K562 (cell line): Measurements from ENCODE around the gene NOTCH3. TPM values are rescaled to one million over a fixed set of nuclear protein-coding genes. Genes with fewer than 3 reads are reported as not detected.

Experiments used
- ATAC-seq: fragments of 200-7000 bp; cut with Tn5 transposase; 3 replicates; pipeline ENCODE4 v1.9.1; 2020; ENCODE audit warnings: moderate library complexity
- BruUV-seq: library from RNA; stranded (reverse); fragments of 400-500 nt; replicated peaks from 2 replicates; lab custom pipeline; 2021; lab: Mats Ljungman, UMichigan
- CTCF ChIA-PET: fragments of 300-600 bp; formaldehyde crosslinking; extraction: SDS; loops from one replicate; lab custom pipeline; 2021; ENCODE audit warnings: low intra/inter-chr PET ratio; lab: Yijun Ruan, JAX
- POLR2A ChIA-PET: fragments of 300-600, 350-650 bp; sonication (Branson Sonifier 250); formaldehyde crosslinking; extraction: SDS; loops from one replicate; lab custom pipeline; 2021; ENCODE audit warnings: antibody characterized with exemption, inconsistent platforms; lab: Yijun Ruan, JAX
- DNase-seq, 4 experiments: peaks; one replicate each; pipeline versions ENCODE4 v3.0.0 to v3.0.0-alpha.2; 2011 to 2018; ENCODE audit warnings: low spot score in 3 of 4, mixed read lengths in 3 of 4; ENCODE audit errors: extremely low read depth in 1 of 4
- FAIRE-seq: peaks from 2 replicates; lab custom pipeline; 2011; peaks lifted over from hg19 to GRCh38; lab: Jason Lieb, UNC
- H2AFZ ChIP-seq: 2 replicates; pipeline ENCODE4 v1.6.0; 2011; ENCODE audit warnings: low read depth, low read length, control low read depth, inconsistent platforms
- H3K27ac ChIP-seq: fragments of 200-600 bp; 3 replicates; pipeline ENCODE4 v1.8.0; 2011; ENCODE audit warnings: low read depth, mild to moderate bottlenecking, control low read depth, inconsistent platforms, low read length, moderate library complexity, mixed read lengths; ENCODE audit errors: extremely low read depth
- H3K27me3 ChIP-seq, 2 experiments: fragments of 300-600 bp in 1 of 2; 2 replicates in 1 of 2; 3 replicates in 1 of 2; pipeline versions ENCODE4 v1.6.0 to v1.8.0; 2011; ENCODE audit warnings: inconsistent platforms in 2 of 2, low read length in 2 of 2, mild to moderate bottlenecking in 1 of 2, mixed read lengths in 1 of 2, moderate library complexity in 1 of 2; ENCODE audit not compliant: control insufficient read depth in 2 of 2, insufficient read depth in 2 of 2
- H3K36me3 ChIP-seq: fragments of 300-600 bp; 3 replicates; pipeline ENCODE4 v1.8.0; 2011; ENCODE audit warnings: mild to moderate bottlenecking, low read length, inconsistent platforms; ENCODE audit not compliant: control insufficient read depth, insufficient read depth
- H3K4me1 ChIP-seq, 2 experiments: fragments of 200-600 bp in 1 of 2; replicated peaks in 1 of 2; 2 replicates in 1 of 2; 3 replicates in 1 of 2; pipeline versions ENCODE4 v1.5.1 to v1.8.0; 2011; ENCODE audit warnings: inconsistent platforms in 2 of 2, low read length in 2 of 2, mild to moderate bottlenecking in 1 of 2, mixed read lengths in 1 of 2, moderate library complexity in 1 of 2; ENCODE audit not compliant: control insufficient read depth in 2 of 2, insufficient read depth in 2 of 2
- H3K4me2 ChIP-seq: 2 replicates; pipeline ENCODE4 v1.6.1; 2011; ENCODE audit warnings: low read length, control low read depth, inconsistent platforms, mixed read lengths; ENCODE audit not compliant: insufficient read depth
- H3K4me3 ChIP-seq: fragments of 200-600 bp; sonication (generic), shearing (Covaris generic); 2 replicates; pipeline ENCODE4 v1.5.1; 2016; ENCODE audit warnings: control low read depth, inconsistent platforms
- H3K79me2 ChIP-seq: fragments of 200-600 bp; 3 replicates; pipeline ENCODE4 v1.8.0; 2011; ENCODE audit warnings: low read length, inconsistent platforms; ENCODE audit not compliant: control insufficient read depth, insufficient read depth
- H3K9ac ChIP-seq, 2 experiments: 2 replicates each; pipeline versions ENCODE4 v1.6.0 to v1.6.1; 2011; ENCODE audit warnings: low read depth in 2 of 2, low read length in 2 of 2, control low read depth in 1 of 2, inconsistent platforms in 1 of 2, mild to moderate bottlenecking in 1 of 2, mixed read lengths in 1 of 2; ENCODE audit not compliant: insufficient read depth in 1 of 2
- H3K9me1 ChIP-seq: one replicate; pipeline ENCODE4 v1.6.0; 2011; ENCODE audit warnings: inconsistent platforms, mild to moderate bottlenecking, low read length, moderate library complexity; ENCODE audit not compliant: control insufficient read depth, insufficient read depth
- H3K9me3 ChIP-seq: replicated peaks from 2 replicates; pipeline ENCODE4 v1.5.1; 2011; ENCODE audit warnings: low read depth, low read length, inconsistent platforms; ENCODE audit not compliant: control insufficient read depth, insufficient read depth
- H4K20me1 ChIP-seq: replicated peaks from 2 replicates; pipeline ENCODE4 v1.6.1; 2011; ENCODE audit warnings: low read length, inconsistent platforms, mixed read lengths; ENCODE audit not compliant: control insufficient read depth, insufficient read depth
- EWSR1 ChIP-seq: fragments of 450-650 bp; IDR thresholded peaks from 2 replicates; pipeline ENCODE4 v1.6.1; 2018; ENCODE audit warnings: borderline replicate concordance, mild to moderate bottlenecking, low read depth, moderate library complexity; ENCODE audit not compliant: partially characterized antibody
- GTF2A2 ChIP-seq: IDR thresholded peaks from 2 replicates; pipeline ENCODE4 v1.6.1; 2016; ENCODE audit warnings: mild to moderate bottlenecking, missing genetic modification characterization, missing compliant biosample characterization
- NCOA4 ChIP-seq: fragments of 450-650 bp; IDR thresholded peaks from 2 replicates; pipeline ENCODE4 v1.6.1; 2018; ENCODE audit warnings: mild to moderate bottlenecking; ENCODE audit not compliant: partially characterized antibody
- POLR2A ChIP-seq: fragments of 450-650 bp; conservative IDR thresholded peaks from 2 replicates; pipeline ENCODE4 v1.6.1; 2016
- PRMT5 ChIP-seq: sonication (generic); formaldehyde crosslinking; IDR thresholded peaks from 2 replicates; pipeline ENCODE4 v1.5.0; 2020; ENCODE audit warnings: missing genetic modification reagents
- XRCC4 ChIP-seq: IDR thresholded peaks from one replicate; pipeline ENCODE4 v1.6.1; 2011; ENCODE audit not compliant: insufficient read depth, insufficient read length; ENCODE audit errors: extremely low read depth
- ZFP30 ChIP-seq: fragments of 250-450 bp; sonication (Bioruptor Pico); IDR thresholded peaks from 2 replicates; pipeline ENCODE4 v1.8.0; 2022; ENCODE audit warnings: moderate library complexity, mild to moderate bottlenecking, inconsistent platforms, borderline replicate concordance
- ZNF134 ChIP-seq: fragments of 250-450 bp; sonication (Bioruptor Pico); conservative IDR thresholded peaks from 2 replicates; pipeline ENCODE4 v1.4.0; 2020
- ZNF184 ChIP-seq: sonication (generic); formaldehyde crosslinking; IDR thresholded peaks from 2 replicates; pipeline ENCODE4 v1.5.0; 2020; ENCODE audit warnings: missing genetic modification reagents
- WGBS: fragments of 100-300 bp; shearing (Covaris generic); methylation state at CpG from one replicate; pipeline ENCODE4 v1.1.6; 2016; ENCODE audit warnings: low coverage, mixed read lengths; ENCODE audit not compliant: insufficient coverage; ENCODE audit errors: missing lambda C conversion rate; 5-methylcytosine and 5-hydroxymethylcytosine counted together
- in situ Hi-C: fragments of 300-500 bp; cut with MboI; formaldehyde crosslinking; loops from 4 replicates; pipeline ENCODE4 v1.15.0; 2018; ENCODE audit warnings: inconsistent platforms, mixed read lengths
- intact Hi-C: fragments of 100-400 bp; cut with micrococcal nuclease; formaldehyde crosslinking; loops from 2 replicates; pipeline ENCODE4 v1.14.2; 2022
- polyA plus RNA-seq, 8 experiments: library from polyadenylated mRNA; depleted of rRNA in 4 of 8; stranded (reverse) in 5 of 8; unstranded in 3 of 8; fragments of >200 nt; fragmentation: Nextera tagmentation in 2 of 8; fragmentation: Illumina TruSeq in 1 of 8; extraction: Ambion mirVana in 2 of 8; extraction: Trizol in 1 of 8; gene quantifications; 2 replicates each; pipeline versions ENCODE4 v1.2.1 to v1.2.3, GENCODE V29; 2011 to 2014; ENCODE audit warnings: inconsistent platforms in 1 of 8, missing spikeins in 1 of 8
- total RNA-seq, 7 experiments: library from RNA; depleted of rRNA in 6 of 7; stranded (reverse); fragments of >200 nt in 6 of 7; fragmentation: Illumina TruSeq in 2 of 7; extraction: Trizol in 2 of 7; gene quantifications; 2 replicates each; pipeline versions ENCODE4 v1.2.1 to v1.2.3, GENCODE V29; 2011 to 2021; ENCODE audit warnings: low replicate concordance in 1 of 7
- TF ChIP-seq, protein P1 (sequence below): fragments of 150-350 bp; conservative IDR thresholded peaks from 2 replicates; pipeline ENCODE4 v1.6.1; 2014; ENCODE audit warnings: low read length
- TF ChIP-seq, protein P2 (sequence below): fragments of 450-650 bp; IDR thresholded peaks from 2 replicates; pipeline ENCODE4 v1.6.1; 2017; ENCODE audit warnings: mild to moderate bottlenecking, moderate library complexity
- TF ChIP-seq, protein P3 (sequence below): fragments of 250-450 bp; sonication (Bioruptor Pico); IDR thresholded peaks from 2 replicates; pipeline ENCODE4 v1.4.0; 2020; ENCODE audit warnings: mild to moderate bottlenecking, moderate library complexity
- TF ChIP-seq, protein P4 (sequence below): sonication (generic); formaldehyde crosslinking; IDR thresholded peaks from 2 replicates; pipeline ENCODE4 v1.8.0; 2022; ENCODE audit warnings: missing genetic modification reagents, mild to moderate bottlenecking, borderline replicate concordance
- TF ChIP-seq, protein P5 (sequence below): sonication (generic); formaldehyde crosslinking; IDR thresholded peaks from 2 replicates; pipeline ENCODE4 v1.8.1; 2022; ENCODE audit warnings: missing genetic modification reagents

The NOTCH3 gene
- total and polyA plus RNA-seq, 9 of the 15 experiments (the other 6 are each of a cell fraction or from before 2014, with no cell fraction given): under 0.01 to 1.2 (median 0.16) TPM

DNA sequence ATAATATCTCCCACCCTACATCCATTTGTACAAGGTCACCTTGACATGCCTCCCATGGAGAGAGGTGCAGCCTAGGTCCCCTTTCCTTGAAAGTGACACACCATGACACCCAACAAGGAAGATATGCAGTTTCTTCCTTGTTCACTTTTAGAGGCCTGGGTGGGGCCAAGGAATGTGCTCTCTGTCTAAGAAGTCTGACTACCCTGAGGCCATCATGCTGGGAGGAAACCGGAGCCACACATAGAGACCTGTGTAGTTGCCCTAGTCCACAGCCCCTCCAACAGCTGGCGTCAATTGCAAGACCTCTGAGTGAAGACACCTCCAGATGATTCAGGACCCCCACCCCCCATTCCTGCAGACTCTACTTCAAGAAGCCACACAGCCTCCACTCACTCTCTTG lies 82.5 kb downstream of the NOTCH3 start (continued):
- TF ChIP-seq, protein P1, sequence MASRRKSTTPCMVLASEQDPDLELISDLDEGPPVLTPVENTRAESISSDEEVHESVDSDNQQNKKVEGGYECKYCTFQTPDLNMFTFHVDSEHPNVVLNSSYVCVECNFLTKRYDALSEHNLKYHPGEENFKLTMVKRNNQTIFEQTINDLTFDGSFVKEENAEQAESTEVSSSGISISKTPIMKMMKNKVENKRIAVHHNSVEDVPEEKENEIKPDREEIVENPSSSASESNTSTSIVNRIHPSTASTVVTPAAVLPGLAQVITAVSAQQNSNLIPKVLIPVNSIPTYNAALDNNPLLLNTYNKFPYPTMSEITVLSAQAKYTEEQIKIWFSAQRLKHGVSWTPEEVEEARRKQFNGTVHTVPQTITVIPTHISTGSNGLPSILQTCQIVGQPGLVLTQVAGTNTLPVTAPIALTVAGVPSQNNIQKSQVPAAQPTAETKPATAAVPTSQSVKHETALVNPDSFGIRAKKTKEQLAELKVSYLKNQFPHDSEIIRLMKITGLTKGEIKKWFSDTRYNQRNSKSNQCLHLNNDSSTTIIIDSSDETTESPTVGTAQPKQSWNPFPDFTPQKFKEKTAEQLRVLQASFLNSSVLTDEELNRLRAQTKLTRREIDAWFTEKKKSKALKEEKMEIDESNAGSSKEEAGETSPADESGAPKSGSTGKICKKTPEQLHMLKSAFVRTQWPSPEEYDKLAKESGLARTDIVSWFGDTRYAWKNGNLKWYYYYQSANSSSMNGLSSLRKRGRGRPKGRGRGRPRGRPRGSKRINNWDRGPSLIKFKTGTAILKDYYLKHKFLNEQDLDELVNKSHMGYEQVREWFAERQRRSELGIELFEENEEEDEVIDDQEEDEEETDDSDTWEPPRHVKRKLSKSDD: no peak
- no peak for TF ChIP-seq XRCC4
- no peak for TF ChIP-seq ZFP30 (CRISPR knock-in tag)
- TF ChIP-seq, protein P2, sequence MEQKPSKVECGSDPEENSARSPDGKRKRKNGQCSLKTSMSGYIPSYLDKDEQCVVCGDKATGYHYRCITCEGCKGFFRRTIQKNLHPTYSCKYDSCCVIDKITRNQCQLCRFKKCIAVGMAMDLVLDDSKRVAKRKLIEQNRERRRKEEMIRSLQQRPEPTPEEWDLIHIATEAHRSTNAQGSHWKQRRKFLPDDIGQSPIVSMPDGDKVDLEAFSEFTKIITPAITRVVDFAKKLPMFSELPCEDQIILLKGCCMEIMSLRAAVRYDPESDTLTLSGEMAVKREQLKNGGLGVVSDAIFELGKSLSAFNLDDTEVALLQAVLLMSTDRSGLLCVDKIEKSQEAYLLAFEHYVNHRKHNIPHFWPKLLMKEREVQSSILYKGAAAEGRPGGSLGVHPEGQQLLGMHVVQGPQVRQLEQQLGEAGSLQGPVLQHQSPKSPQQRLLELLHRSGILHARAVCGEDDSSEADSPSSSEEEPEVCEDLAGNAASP: no peak
- no peak for TF ChIP-seq PRMT5 (CRISPR knock-in tag)
- no peak for TF ChIP-seq GTF2A2
- TF ChIP-seq ZNF134 (CRISPR knock-in tag): no peak

DNA sequence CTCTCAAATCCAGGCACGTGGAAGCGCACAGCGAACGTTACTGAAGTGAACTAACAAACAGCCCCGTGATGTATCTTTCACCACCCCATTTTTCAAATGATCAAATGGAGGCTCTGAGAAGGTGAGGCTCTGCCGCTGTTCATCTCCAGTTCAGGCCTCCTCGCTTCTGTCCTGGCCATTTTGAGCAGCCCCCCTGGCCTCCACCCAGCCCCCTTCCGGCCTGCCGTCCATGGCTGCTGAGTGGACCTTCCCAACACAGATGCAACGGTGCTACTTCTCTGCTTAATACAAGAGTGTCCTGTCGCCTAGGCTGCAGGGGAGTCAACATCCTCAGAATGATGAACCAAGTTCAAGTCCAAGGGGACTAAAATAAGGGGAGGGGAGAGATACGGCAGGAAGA lies 83.9 kb downstream of the NOTCH3 start:
- H3K4me3 ChIP-seq: no peak overlapping the region
- H3K27me3 ChIP-seq: no peaks in the 10 kb centered on the region
- FAIRE-seq (no peak), DNase-seq (no peak), ATAC-seq (no peak)
- TF ChIP-seq NCOA4 (no peak), POLR2A (no peak), XRCC4 (no peak), EWSR1 (no peak), ZNF184 (CRISPR knock-in tag) (no peak)
- TF ChIP-seq, protein P3, sequence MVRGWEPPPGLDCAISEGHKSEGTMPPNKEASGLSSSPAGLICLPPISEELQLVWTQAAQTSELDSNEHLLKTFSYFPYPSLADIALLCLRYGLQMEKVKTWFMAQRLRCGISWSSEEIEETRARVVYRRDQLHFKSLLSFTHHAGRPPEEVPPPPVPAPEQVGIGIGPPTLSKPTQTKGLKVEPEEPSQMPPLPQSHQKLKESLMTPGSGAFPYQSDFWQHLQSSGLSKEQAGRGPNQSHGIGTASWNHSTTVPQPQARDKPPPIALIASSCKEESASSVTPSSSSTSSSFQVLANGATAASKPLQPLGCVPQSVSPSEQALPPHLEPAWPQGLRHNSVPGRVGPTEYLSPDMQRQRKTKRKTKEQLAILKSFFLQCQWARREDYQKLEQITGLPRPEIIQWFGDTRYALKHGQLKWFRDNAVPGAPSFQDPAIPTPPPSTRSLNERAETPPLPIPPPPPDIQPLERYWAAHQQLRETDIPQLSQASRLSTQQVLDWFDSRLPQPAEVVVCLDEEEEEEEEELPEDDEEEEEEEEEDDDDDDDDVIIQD: no peak
- TF ChIP-seq, protein P4, sequence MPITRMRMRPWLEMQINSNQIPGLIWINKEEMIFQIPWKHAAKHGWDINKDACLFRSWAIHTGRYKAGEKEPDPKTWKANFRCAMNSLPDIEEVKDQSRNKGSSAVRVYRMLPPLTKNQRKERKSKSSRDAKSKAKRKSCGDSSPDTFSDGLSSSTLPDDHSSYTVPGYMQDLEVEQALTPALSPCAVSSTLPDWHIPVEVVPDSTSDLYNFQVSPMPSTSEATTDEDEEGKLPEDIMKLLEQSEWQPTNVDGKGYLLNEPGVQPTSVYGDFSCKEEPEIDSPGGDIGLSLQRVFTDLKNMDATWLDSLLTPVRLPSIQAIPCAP (CRISPR knock-in tag): no peak
- TF ChIP-seq, protein P5, sequence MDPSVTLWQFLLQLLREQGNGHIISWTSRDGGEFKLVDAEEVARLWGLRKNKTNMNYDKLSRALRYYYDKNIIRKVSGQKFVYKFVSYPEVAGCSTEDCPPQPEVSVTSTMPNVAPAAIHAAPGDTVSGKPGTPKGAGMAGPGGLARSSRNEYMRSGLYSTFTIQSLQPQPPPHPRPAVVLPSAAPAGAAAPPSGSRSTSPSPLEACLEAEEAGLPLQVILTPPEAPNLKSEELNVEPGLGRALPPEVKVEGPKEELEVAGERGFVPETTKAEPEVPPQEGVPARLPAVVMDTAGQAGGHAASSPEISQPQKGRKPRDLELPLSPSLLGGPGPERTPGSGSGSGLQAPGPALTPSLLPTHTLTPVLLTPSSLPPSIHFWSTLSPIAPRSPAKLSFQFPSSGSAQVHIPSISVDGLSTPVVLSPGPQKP (CRISPR knock-in tag): no peak
- H3K4me1 ChIP-seq: peaks cover 0 to 8% of the 10 kb centered on the region in 2 experiments; a peak in 2 of 5 replicates
- no peak overlapping the region for H3K9ac ChIP-seq
- intact Hi-C loops: no loop called here
- H3K4me2 ChIP-seq: no peak overlapping the region
- no TSS peak for BruUV-seq
- ChIA-PET CTCF (no interaction called here), POLR2A (no interaction called here)
- in situ Hi-C loops: no loop called here
- no peak overlapping the region for H3K27ac ChIP-seq
- H3K9me3 ChIP-seq: no peaks in the 10 kb centered on the region; the same call in 1 of the 2 replicates
- peaks cover 34% of the 10 kb centered on the region; the same call in 2 of the 3 replicates for H3K36me3 ChIP-seq
- no peak overlapping the region for H2AFZ ChIP-seq
- no peaks in the 10 kb centered on the region for H3K79me2 ChIP-seq
- no peaks in the 10 kb centered on the region for H3K9me1 ChIP-seq
- H4K20me1 ChIP-seq: no peaks in the 10 kb centered on the region
- WGBS: 46% methylated on average over 12 of the region's 12 CpGs
